Stimulated activated CD8-positive, alpha-beta memory T cell treated with anti-CD3 and anti-CD28 coated beads, Interleukin-15, amount 100 ng/mL, for 1 hour (primary cell): ENCODE data around the gene TMEM169.
A peak's percentile ranks its signal among the peaks of the same experiment; 100 is the strongest.

Experiments
- DNase-seq: peaks from one replicate; pipeline ENCODE4 v3.0.0-alpha.2; 2020; ENCODE audit warnings: low read depth

Gene TMEM169

DNA sequence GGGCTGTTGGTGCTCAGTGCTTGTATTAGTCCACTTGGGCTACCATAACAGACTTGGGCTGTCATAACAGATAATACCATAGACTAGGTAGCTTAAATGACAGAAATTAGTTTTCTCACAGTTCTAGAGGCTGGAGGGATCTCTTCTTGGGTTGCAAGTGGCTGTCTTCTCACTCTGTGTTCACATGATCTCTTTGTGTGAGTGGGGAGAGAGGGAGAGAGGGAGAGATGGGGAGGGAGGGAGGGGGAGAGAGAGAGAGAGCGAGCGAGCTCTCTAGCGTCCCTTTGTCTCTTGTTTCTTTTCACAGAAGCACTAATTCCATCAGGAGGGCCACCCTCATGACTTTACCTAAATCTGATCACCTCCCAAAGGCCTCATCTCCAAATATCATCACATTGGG lies 23.0 kb downstream of the TMEM169 start:
- DNase-seq: no peak

DNA sequence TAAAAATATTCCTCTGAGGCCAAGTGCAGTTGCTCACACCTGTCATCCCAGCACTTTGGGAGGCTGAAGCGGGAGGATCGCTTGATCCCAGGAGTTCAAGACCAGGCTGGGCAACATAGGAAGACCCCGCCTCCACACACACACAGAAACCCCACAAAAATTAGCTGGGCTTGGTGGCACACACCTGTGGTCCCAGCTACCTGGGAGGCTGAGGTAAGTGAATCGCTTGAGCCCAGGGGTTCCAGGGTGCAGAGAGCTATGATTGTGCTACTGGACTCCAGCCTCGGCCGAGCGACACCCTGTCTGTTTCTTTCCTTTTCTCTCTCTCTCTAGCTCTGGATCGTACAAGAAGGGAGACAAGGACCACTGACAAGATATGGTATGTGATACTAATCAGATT lies 25.6 kb downstream of the TMEM169 start:
- DNase-seq: no peak

- no peak for DNase-seq
These were observed 26.0 kb downstream of the TMEM169 start for GRCh38 chr2:216107760-216108159.

DNA sequence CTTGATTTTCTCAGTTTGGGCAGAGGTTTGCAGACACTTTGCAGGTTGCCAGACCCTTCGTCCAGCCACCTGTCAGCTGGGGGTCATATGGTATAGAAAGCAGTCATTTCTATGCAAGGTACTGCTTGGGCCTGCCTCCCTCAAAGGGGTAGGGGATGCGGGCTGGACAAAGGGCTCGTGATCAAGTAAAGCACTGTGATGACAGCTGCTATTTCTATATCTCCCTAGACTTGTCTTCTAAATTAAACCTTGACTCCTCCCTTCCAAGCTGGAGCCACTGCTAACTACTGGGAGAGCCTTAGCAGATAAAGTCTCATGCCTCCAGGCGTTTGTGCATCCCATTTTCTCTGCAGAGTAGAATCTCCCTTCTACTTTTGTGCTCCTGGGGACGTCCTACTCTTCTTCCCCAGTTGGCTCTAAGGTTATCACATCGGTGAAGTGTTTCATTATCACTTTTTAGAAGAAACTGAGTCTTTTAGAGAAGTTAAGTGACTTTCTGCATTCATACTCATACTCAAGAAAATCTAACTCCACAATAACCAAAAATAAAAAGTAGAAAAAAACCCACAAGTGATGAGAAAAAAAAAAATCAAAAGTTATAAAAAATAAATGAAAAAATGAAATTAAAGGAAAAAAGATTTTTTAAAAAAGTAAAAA lies 26.7 kb downstream of the TMEM169 start:
- DNase-seq: no peak

DNA sequence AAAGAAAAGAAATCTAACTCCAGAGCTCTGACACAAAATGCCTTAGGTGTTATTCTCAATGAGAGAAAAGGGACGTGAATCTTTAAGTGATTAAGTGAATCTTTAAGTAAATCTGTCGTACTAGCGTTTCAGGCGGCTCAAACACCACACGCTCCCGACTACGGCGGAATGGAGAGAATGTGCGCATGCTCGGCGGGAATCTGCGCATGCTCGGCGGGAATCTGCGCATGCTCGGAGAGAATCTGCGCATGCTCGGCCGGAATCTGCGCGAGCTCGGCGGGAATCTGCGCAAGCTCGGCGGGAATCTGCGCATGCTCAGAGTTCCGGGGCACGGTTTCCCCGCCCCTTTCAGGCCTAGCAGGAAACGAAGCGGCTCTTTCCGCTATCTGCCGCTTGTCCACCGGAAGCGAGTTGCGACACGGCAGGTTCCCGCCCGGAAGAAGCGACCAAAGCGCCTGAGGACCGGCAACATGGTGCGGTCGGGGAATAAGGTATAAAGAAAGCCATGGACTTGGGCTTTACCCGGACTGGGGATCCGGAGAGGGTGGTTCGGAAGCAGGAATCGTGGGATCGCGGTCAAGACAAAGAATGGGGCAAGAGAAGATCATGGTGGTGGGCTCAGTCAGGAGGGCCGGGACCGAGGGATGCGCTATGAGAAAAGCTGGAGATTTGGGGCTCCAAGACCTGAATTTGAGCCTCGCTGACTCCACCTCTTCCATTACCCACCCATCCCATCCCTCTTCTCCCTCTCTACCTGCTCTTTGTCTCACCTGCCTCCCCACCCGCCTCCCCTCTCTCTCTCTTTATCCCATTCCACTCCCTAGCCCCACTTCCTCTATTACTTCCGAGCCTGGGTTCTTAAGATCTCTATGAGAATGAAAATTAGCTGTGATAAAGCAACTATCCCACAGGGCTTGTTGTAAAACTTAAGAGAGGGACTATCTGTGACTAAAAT lies 27.5 kb downstream of the TMEM169 start, which contains the start of gene XRCC5:
TSS of gene XRCC5 (plus strand) at position 382 of the 955 bp plus-strand sequence. CDS start at position 471, 89 bp downstream.
- DNase-seq: peak; percentile 95

DNA sequence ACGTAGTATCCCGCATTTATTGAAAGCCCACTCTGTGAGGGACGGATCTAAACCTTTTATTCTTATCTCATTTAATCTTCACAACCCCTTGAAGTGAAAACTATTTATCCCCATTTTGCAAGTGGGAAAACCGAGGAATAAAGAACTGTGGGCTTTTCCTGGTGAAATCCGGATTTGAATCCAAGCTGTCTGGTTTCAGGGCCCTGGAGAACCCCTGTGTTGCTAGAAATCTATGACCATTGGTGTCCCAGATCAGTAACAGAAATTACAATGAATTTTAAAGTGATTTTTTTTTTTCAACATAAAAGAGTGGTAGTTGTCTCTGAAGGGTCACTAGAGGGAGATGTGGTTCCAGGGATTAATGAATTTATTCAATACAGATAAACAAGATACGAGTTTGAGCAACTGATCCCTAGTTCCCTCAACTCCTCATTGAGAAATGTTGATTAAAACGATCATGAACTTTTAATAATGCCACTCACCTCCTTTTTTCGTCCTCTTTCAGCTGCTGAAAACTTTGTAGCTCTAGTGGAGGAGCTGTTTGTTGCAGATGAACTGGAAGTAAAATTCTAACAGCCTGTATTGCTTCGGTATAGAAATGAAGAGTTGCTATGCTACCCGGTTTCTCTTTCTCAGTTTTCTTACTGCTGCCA lies 28.4 kb downstream of the TMEM169 start:
- DNase-seq: no peak

GRCh38 chr2:216110620-216111019 lies 28.9 kb downstream of the TMEM169 start:
- no peak for DNase-seq

- no peak for DNase-seq
These were observed 29.4 kb downstream of the TMEM169 start for GRCh38 chr2:216111122-216111521.

DNA sequence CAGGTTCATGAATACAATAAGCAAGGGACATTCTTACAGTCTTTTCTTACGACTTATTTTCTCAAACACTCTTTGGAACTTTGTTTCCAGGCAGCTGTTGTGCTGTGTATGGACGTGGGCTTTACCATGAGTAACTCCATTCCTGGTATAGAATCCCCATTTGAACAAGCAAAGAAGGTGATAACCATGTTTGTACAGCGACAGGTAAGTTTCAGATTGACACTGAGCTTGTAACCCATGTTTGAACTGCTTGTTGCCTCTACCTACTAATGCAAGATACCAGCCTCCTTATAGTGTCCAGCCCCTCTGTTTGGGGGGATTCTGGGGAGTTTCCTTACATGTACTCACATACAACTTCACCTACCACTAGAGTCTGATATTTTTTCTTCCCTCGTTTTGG lies 31.2 kb downstream of the TMEM169 start:
- no peak for DNase-seq

GRCh38 chr2:216113572-216113971 lies 31.9 kb downstream of the TMEM169 start:
- DNase-seq: no peak

- no peak for DNase-seq
These were observed 32.6 kb downstream of the TMEM169 start for GRCh38 chr2:216114382-216114713.

- DNase-seq: peak; percentile 98
These were observed 33.2 kb downstream of the TMEM169 start for GRCh38 chr2:216114714-216115531.

GRCh38 chr2:216116418-216116817 lies 34.7 kb downstream of the TMEM169 start:
- no peak for DNase-seq

DNA sequence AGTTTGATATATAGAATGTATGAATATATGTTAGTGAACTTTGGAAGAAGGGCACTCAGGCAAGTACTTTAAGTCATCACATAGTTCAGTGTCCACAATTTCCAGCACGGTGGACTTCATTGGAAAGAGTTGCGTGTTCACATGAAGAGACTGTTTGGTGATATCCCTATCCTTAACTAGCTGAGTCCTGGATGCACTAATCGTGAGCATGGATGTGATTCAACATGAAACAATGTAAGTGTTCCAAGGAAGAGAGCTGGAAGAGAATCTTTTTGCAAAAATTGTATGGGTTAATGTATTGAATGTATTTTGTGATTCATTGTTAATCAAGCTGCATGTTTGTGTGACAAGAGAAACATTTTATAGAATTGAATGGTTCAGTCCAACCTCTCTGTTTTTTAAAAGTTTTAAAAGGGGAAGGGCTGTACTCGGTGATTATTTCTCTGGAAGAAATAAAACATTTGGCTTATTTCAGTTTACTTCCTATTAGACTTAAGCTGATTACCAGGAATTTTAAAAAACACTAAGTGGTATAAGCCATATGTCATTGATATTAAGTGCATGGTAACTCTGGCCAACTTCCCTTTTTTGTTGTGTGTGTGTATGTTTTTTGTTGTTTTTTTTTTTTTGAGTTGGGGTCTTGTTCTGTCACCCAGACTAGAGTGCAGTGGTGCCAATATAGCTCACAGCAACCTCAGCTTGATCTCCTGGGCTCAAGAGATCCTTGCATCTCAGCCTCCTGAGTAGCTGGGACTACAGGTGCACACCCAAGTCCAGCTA lies 36.0 kb downstream of the TMEM169 start:
- DNase-seq: no peak

GRCh38 chr2:216118474-216118873 lies 36.8 kb downstream of the TMEM169 start:
- DNase-seq: no peak

DNA sequence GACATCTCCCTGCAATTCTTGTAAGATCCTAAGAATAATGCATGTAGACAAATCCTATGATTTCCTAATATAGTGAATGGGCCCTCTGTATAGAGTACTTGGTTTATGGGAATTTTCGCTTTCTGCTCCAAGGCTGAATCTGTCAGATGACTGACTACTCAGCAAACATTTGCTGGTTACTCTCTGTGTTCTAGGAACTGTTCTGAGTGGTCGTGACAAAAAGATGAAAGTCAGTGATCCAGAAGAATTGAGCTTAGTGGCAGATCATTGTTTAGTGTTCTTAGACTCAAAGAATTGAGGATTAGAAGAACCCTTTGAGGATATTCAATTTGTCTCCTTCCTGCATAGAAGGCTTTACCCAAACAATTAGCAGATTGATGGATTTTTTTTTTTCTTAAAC lies 37.4 kb downstream of the TMEM169 start:
- no peak for DNase-seq

- no peak for DNase-seq
These were observed 38.3 kb downstream of the TMEM169 start for GRCh38 chr2:216119986-216120385.

- no peak for DNase-seq
These were observed 39.5 kb downstream of the TMEM169 start for GRCh38 chr2:216121255-216121654.

DNA sequence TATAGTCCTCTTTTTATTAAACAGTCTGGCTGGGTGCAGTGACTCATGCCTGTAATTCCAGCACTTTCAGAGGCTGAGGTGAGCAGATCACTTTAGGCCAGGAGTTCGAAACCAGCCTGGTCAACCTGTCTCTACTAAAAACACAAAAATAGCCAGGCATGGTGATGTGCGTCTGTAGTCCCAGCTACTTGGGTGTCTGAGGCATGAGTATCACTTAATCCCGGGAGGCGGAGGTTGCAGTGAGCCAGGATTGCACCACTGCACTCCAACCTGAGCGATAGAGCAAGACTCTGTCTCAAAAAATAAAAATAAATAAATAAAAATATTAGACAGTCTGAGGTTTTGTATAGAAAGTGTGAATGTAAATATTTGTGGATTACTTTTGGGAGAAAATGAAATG lies 45.2 kb downstream of the TMEM169 start:
- DNase-seq: no peak

DNA sequence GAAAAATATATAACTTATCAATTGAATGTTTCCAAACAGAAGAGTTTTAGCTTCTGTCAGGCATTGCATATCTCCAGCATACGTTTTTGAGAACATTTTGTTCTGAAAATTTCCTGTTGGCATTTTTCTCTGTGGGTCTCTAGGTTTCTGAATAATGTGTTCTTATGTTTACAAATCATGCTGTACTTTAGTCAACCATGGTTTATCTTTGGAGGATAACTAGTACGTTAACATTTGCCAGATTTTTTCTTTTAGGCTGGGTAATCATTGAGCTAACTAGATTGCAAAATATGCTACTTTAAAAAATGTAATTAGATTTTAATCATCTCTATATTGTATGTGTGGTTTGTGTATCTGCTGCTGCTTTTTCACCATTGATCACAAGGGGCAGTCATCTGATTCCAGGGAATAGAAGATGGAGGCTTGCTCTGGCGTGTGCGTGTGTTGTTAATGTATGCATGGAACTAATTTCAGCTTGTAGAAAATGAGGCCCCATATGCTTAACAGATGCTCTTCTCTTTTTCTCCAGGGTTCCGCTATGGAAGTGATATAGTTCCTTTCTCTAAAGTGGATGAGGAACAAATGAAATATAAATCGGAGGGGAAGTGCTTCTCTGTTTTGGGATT lies 48.7 kb downstream of the TMEM169 start:
- no peak for DNase-seq
